ENCODE data around the gene KIF26A.

Gene KIF26A

DNA sequence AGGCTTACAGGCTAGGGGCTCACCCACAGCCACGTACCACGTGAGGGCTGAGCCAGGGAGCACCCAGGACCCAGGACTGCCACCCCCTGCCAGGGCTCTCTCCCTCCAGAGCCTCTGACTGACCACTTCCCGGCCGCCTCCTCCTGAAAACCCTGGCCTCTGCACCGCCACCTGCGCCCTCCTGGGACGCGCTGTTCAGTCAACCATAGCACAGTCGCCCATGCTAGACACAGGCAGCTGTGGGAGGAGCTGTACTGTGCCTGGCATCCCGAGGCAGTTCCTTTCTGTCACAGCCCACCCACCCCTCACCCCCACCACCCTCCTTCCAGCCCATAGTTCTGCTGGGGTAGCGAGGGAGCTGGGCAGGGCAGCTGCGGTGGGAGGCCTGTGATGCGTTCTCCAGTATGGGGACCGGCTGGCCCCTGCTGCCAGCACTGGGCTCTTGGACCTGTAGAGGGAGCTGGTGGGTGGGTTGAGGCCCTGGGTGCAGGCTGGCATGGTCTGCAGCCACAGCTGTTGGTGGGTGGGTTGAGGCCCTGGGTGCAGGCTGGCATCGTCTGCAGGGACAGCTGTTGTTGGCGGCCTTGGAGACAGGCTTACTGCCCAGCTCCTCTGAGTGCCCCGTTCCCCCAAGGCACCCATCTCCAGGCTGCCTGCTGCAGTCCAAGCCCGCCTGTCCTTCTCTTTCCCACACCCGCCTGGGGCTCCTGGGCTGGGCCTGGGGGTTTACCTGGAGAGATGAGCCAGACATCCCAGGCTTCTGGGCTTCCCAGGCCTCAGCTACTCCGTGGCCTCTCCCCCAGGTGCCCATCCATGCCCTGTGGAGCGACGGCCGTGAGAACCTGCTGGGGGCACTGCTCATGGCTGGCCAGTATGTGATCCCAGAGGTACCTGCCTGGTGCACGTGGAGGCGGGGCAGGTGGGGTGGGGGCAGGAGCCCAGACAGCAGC lies 41.4 kb upstream of the KIF26A start:
- Histone ChIP-seq H3K4me1 (ENCODE audit: control insufficient read depth, insufficient read depth, low read length) (no peaks in the 10 kb centered on the region), H3K9me3 (ENCODE audit: control insufficient read depth, insufficient read depth, low read depth, low read length) (no peaks in the 10 kb centered on the region)
- CTCF ChIA-PET, result interaction anchor here (0.6 to 0.9 kb wide), 3 partner anchors 12 to 1165 kb away, joined by 3 to 6 read pairs (median 4); no protein-coding TSS in a partner anchor

DNA sequence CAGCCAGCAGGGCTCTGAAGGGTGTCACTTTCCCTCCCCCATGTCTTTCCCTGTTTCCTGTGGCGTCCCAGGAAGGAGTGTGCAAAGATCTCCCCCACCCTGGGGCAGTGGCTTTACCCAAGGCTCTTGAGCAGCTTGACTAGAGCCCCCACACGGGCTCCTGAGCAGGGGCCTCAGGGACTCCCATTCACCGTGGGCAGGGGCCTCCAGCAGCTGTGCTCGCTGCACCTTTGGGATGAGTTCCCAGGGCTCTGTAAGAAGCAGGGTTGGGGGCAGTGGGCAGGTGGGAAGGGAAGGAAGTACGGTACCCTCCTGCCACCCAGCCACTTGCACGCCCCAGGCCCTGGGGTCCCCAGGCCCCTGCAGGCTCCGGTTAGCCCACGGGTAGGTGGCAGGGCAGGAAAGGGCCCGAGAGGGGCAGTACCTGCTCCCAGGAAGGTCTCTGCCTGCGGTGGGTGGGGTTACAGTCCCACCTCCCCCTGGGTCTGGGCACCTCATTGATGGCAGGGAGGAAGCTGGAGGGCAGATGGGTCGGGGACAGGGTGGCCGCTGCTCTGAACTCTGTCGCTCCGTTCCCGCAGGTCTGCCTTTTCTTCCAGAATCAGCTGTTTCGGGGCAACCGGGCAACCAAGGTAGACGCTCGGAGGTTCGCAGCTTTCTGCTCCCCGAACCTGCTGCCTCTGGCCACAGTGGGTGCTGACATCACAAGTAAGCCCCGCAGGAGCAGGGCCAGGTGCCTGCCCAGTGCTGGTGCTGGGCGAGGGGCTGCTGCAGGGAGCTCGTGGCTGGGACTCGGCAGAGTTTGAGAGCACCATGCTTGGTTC lies 39.9 kb upstream of the KIF26A start:
- Histone ChIP-seq H3K9me3 (ENCODE audit: control insufficient read depth, insufficient read depth, low read depth, low read length) (no peaks in the 10 kb centered on the region), H3K4me1 (ENCODE audit: control insufficient read depth, insufficient read depth, low read length) (no peaks in the 10 kb centered on the region), H3K36me3 (ENCODE audit: control insufficient read depth in 2 of 2, insufficient read depth in 1 of 2, low read length in 2 of 2) (no peaks in the 10 kb centered on the region), H3K4me3 (ENCODE audit: low read depth, low read length) (no peak overlapping the region), H3K27ac (ENCODE audit: extremely low read depth, low read depth, low read length) (no peak overlapping the region)
- CTCF ChIA-PET, result interaction anchor here (0.9 kb wide), 1 partner anchor 23 kb away, joined by 3 read pairs; no protein-coding TSS in a partner anchor
- POLR2A ChIA-PET, result no interaction called here
- no peak for TF ChIP-seq ZNF626 (tag by site-specific recombination; IDR thresholded peaks at IDR 0.05)
- TF ChIP-seq ZFP41 (tag by site-specific recombination; IDR thresholded peaks at IDR 0.05; ENCODE audit: borderline replicate concordance), result no peak
- no peak for TF ChIP-seq ZSCAN30 (tag by site-specific recombination; IDR thresholded peaks at IDR 0.05)
- TF ChIP-seq ZNF529 (tag by site-specific recombination; IDR thresholded peaks at IDR 0.05; ENCODE audit: insufficient replicate concordance), result no peak
- TF ChIP-seq, protein P1, sequence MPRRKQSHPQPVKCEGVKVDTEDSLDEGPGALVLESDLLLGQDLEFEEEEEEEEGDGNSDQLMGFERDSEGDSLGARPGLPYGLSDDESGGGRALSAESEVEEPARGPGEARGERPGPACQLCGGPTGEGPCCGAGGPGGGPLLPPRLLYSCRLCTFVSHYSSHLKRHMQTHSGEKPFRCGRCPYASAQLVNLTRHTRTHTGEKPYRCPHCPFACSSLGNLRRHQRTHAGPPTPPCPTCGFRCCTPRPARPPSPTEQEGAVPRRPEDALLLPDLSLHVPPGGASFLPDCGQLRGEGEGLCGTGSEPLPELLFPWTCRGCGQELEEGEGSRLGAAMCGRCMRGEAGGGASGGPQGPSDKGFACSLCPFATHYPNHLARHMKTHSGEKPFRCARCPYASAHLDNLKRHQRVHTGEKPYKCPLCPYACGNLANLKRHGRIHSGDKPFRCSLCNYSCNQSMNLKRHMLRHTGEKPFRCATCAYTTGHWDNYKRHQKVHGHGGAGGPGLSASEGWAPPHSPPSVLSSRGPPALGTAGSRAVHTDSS (tag by site-specific recombination; IDR thresholded peaks at IDR 0.05), result no peak
- TF ChIP-seq ZBTB7A (tag by site-specific recombination; IDR thresholded peaks at IDR 0.05; ENCODE audit: low read depth), result no peak
- TF ChIP-seq ZNF23 (tag by site-specific recombination; IDR thresholded peaks at IDR 0.05; ENCODE audit: borderline replicate concordance), result no peak

More for the DNA sequence above, 41.4 kb upstream of the KIF26A start:
- Histone ChIP-seq H3K27ac (ENCODE audit: extremely low read depth, low read depth, low read length) (no peak overlapping the region), H3K4me3 (ENCODE audit: low read depth, low read length) (no peak overlapping the region), H3K36me3 (ENCODE audit: control insufficient read depth in 2 of 2, insufficient read depth in 1 of 2, low read length in 2 of 2) (no peaks in the 10 kb centered on the region)
- 0 out of 2 replicates have a peak, but pooled peaks have one; percentile 12 for TF ChIP-seq ZFHX2 (tag by site-specific recombination; conservative IDR thresholded peaks at IDR 0.05)
- no peak for TF ChIP-seq IKZF3 (tag by site-specific recombination; IDR thresholded peaks at IDR 0.05)
- POLR2A ChIA-PET, result no interaction called here

DNA sequence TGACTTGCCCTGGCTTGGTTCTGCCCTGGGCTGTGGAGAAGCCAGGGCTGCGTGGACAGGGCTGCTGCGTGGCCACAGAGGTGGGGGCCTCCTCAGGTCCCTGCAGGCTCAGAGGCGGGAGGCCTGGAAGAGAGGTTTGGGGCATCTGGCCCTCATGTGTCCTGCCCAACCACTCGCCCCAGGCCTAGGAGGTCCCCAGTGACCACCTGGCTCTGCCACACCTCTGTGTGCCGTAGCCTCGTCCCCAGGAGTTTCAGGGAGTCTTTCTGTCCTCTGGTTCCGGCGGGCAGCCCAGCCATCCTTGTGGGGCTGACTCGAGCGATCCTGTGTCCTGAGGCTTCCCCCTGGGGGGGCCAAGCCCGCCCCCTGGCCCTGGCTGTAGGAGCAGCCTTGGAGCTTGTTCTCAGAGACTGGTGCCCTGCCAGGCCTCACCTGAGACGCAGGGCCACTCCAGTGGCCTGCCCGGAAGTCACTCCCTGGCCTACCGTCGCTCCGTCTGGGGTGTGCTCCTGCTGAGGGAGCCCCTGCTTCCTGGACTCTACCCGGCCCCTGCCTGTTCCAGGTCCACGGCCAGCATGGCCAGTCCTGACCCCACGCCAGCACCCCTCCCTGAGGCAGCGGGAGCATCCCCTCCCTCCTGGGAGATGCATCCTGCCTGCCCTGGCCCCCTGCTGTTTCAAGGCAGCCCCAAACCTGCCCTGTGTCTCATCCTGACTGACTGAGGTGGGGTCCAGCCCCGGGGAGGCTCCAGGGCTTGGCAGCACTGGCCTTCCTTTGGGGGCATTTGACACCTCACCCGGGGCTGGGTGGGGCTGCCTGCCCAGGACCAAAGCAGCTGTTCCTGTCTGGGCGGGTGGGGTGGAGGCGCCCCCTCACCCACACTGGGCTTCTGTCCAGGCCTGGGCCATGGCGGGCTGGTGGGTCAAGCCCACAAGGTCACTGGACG lies 39.0 kb upstream of the KIF26A start:
- Histone ChIP-seq H3K27ac (ENCODE audit: extremely low read depth, low read depth, low read length) (no peak overlapping the region), H3K9me3 (ENCODE audit: control insufficient read depth, insufficient read depth, low read depth, low read length) (no peaks in the 10 kb centered on the region), H3K4me1 (ENCODE audit: control insufficient read depth, insufficient read depth, low read length) (no peaks in the 10 kb centered on the region), H3K36me3 (ENCODE audit: control insufficient read depth in 2 of 2, insufficient read depth in 1 of 2, low read length in 2 of 2) (no peaks in the 10 kb centered on the region), H3K4me3 (ENCODE audit: low read depth, low read length) (no peak overlapping the region)
- CTCF ChIA-PET, result interaction anchor here (1.0 kb wide), 1 partner anchor 22 kb away, joined by 4 read pairs; no protein-coding TSS in a partner anchor
- POLR2A ChIA-PET, result no interaction called here
- TF ChIP-seq, protein P1 (tag by site-specific recombination; IDR thresholded peaks at IDR 0.05), result no peak
- TF ChIP-seq, protein P2, sequence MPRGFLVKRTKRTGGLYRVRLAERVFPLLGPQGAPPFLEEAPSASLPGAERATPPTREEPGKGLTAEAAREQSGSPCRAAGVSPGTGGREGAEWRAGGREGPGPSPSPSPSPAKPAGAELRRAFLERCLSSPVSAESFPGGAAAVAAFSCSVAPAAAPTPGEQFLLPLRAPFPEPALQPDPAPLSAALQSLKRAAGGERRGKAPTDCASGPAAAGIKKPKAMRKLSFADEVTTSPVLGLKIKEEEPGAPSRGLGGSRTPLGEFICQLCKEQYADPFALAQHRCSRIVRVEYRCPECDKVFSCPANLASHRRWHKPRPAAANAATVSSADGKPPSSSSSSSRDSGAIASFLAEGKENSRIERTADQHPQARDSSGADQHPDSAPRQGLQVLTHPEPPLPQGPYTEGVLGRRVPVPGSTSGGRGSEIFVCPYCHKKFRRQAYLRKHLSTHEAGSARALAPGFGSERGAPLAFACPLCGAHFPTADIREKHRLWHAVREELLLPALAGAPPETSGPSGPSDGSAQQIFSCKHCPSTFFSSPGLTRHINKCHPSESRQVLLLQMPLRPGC (tag by site-specific recombination; IDR thresholded peaks at IDR 0.05), result no peak
- no peak for TF ChIP-seq ZBTB17 (tag by site-specific recombination; IDR thresholded peaks at IDR 0.05)
- peak; percentile 34; the same call in 1 of the 2 replicates for TF ChIP-seq GLIS2 (tag by site-specific recombination; IDR thresholded peaks at IDR 0.05)
- no peak for TF ChIP-seq MYNN (tag by site-specific recombination; IDR thresholded peaks at IDR 0.05; ENCODE audit: borderline replicate concordance)
- TF ChIP-seq, protein P3, sequence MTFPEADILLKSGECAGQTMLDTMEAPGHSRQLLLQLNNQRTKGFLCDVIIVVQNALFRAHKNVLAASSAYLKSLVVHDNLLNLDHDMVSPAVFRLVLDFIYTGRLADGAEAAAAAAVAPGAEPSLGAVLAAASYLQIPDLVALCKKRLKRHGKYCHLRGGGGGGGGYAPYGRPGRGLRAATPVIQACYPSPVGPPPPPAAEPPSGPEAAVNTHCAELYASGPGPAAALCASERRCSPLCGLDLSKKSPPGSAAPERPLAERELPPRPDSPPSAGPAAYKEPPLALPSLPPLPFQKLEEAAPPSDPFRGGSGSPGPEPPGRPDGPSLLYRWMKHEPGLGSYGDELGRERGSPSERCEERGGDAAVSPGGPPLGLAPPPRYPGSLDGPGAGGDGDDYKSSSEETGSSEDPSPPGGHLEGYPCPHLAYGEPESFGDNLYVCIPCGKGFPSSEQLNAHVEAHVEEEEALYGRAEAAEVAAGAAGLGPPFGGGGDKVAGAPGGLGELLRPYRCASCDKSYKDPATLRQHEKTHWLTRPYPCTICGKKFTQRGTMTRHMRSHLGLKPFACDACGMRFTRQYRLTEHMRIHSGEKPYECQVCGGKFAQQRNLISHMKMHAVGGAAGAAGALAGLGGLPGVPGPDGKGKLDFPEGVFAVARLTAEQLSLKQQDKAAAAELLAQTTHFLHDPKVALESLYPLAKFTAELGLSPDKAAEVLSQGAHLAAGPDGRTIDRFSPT (tag by site-specific recombination; IDR thresholded peaks at IDR 0.05), result no peak
- no peak for TF ChIP-seq ZNF530 (tag by site-specific recombination; IDR thresholded peaks at IDR 0.05; ENCODE audit: low read depth)
- no peak for TF ChIP-seq ZNF214 (tag by site-specific recombination; IDR thresholded peaks at IDR 0.05; ENCODE audit: borderline replicate concordance)
- TF ChIP-seq ZNF404 (tag by site-specific recombination; IDR thresholded peaks at IDR 0.05), result no peak
- TF ChIP-seq ZNF266 (tag by site-specific recombination; IDR thresholded peaks at IDR 0.05; ENCODE audit: low read depth), result no peak
- no peak for TF ChIP-seq ZNF658 (tag by site-specific recombination; IDR thresholded peaks at IDR 0.05)

Measured in HEK293 (cell line).